HG03469 (cell line): ENCODE data around the gene CRYBG2.
"Not testable (repeated sequence)": the region's sequence is repeated elsewhere in the genome, so short reads cannot be mapped to it uniquely, and the experiment has no call there.

Source experiments
- ATAC-seq: cut with Tn5 transposase; IDR thresholded peaks from one replicate; pipeline ENCODE4 v1.9.1; 2021; ENCODE audit warnings: mild to moderate bottlenecking, moderate library complexity, moderate number of reproducible peaks; ENCODE audit not compliant: unreplicated experiment

CRYBG2 gene

GRCh38 chr1:26350701-26351589, 3.0 kb downstream of the CRYBG2 start:
- no peak for ATAC-seq

GRCh38 chr1:26350343-26350700, 3.6 kb downstream of the CRYBG2 start:
- ATAC-seq: no peak

- ATAC-seq: no peak
These were observed 4.1 kb downstream of the CRYBG2 start for GRCh38 chr1:26349877-26350244.

- no peak for ATAC-seq
These were observed 4.6 kb downstream of the CRYBG2 start for GRCh38 chr1:26349188-26349876.

- no peak for ATAC-seq
These were observed 7.5 kb downstream of the CRYBG2 start for GRCh38 chr1:26346274-26347033.

- no peak for ATAC-seq
These were observed 8.2 kb downstream of the CRYBG2 start for GRCh38 chr1:26345718-26346117.

GRCh38 chr1:26344147-26344920, 9.6 kb downstream of the CRYBG2 start:
- no peak for ATAC-seq

- ATAC-seq: no peak
These were observed 13.9 kb downstream of the CRYBG2 start for GRCh38 chr1:26340047-26340481.

- ATAC-seq: no peak
These were observed 15.3 kb downstream of the CRYBG2 start for GRCh38 chr1:26338670-26339069.

GRCh38 chr1:26337625-26338024, 16.3 kb downstream of the CRYBG2 start:
- ATAC-seq: no peak

- ATAC-seq: no peak
These were observed 16.8 kb downstream of the CRYBG2 start for GRCh38 chr1:26337206-26337535.

GRCh38 chr1:26336477-26337205, 17.3 kb downstream of the CRYBG2 start:
- ATAC-seq: no peak

- no peak for ATAC-seq
These were observed 18.0 kb downstream of the CRYBG2 start for GRCh38 chr1:26335774-26336476.

GRCh38 chr1:26333312-26333711, 20.6 kb downstream of the CRYBG2 start:
- ATAC-seq: not testable (repeated sequence)

GRCh38 chr1:26330276-26330675, 23.7 kb downstream of the CRYBG2 start:
- ATAC-seq: no peak

GRCh38 chr1:26329380-26329779, 24.6 kb downstream of the CRYBG2 start:
- not testable (repeated sequence) for ATAC-seq

- no peak for ATAC-seq
These were observed 25.3 kb downstream of the CRYBG2 start for GRCh38 chr1:26328597-26328996.

- no peak for ATAC-seq
These were observed 26.0 kb downstream of the CRYBG2 start for GRCh38 chr1:26327956-26328362.

- no peak for ATAC-seq
These were observed 29.4 kb downstream of the CRYBG2 start for GRCh38 chr1:26324550-26324949.

- no peak for ATAC-seq
These were observed 30.5 kb downstream of the CRYBG2 start for GRCh38 chr1:26323382-26323781.
